Activated CD4-positive, alpha-beta T cell treated with anti-CD3 and anti-CD28 coated beads, Interleukin-2, Interleukin-4, amounts not matched to agents 100 ng/mL and 50 ng/mL, durations not matched to agents 16 hours and 8 hours (primary cell): ENCODE results near the gene DSTYK.

Source experiments
- DNase-seq: peaks from one replicate; pipeline ENCODE4 v3.0.0-alpha.2; 2020; ENCODE audit warnings: low spot score

Gene DSTYK

DNA sequence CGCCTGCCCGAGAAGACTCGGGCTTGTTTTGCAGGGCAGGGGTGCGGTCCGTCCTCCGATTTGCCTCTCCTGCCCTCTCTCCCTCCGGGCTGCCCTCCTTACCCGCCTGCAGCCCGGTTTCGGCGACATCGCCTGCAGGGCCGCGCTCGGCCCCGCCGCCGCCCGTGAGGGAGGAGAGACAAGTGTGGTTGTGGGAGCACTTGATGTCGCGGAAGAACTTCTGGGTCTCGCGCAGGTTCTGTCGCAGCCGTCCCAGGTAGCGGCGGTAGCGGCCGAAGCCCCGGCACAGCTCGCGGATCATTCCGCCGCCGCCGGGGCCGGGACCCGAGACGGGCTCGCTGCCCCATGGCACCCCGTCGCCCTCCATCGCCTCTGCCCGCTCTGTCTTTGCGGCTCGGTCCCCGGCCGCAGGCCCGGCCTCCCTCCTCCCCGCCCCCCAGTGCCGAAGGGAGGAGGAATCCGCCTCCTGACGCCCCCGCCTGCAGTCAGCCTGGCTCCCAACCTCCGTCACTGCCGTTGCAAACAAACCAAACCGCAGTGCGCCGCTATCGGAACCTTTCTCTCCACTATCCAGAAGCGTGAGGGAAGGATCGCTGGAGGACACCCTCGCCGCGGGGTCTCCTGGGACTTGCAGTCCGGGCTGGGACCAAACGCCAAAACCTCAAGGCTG lies at the start of gene DSTYK:
Gene DSTYK, minus strand, starts transcription at position 534 of the 670 bp plus-strand sequence. Its CDS starts 167 bp downstream, at position 367.
- DNase-seq = peak; percentile 94

DNA sequence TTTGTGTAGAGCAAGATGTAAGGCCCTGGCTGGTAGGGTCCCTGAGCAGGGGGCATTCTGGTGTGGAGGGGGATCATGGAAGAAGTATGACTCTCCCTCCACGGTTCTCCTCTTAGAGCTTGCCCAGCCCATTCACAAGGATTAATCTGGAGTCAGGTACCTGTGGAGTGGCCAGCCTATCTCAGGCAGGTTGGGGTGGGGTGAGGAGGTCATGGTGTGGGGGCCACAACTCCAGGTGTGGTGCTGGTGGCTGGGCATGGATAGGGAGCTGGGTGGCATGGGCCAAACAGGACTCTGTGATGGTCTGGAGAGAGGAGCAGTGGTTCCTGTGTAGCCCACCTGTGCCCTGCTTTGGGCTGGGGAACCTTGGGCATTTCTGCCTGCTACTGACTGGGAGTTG lies 48.5 kb upstream of the DSTYK start:
- no peak for DNase-seq

DNA sequence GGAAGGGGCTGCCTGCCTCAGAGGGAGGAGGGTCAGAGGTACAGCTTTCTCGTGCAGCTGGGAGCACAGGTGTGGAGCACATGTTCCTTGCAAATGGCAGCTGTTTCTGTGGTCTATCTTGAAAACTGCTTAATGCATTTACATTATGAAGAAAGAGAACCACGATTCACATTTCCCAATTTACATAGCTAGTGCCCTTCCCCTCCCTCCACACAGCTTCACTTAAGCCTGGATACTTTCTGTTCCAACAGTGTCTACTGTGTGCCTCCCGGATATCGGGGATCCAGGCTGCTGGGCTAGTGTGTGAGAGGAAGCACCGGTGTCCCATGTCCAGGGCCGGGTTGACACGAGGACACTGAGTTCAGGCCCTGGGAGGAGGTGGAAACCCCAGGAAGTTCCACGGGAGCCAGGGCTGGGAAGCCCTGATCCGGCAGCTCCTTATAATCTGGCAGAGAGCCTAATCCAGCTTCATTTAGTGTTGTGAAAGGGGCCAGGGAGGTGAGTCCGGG lies 47.9 kb upstream of the DSTYK start:
- DNase-seq = no peak

- DNase-seq = no peak
Measured at GRCh38 chr1:205258719-205259118, 47.2 kb upstream of the DSTYK start.

- DNase-seq = no peak
Measured at GRCh38 chr1:205258261-205258691, 46.8 kb upstream of the DSTYK start.

DNA sequence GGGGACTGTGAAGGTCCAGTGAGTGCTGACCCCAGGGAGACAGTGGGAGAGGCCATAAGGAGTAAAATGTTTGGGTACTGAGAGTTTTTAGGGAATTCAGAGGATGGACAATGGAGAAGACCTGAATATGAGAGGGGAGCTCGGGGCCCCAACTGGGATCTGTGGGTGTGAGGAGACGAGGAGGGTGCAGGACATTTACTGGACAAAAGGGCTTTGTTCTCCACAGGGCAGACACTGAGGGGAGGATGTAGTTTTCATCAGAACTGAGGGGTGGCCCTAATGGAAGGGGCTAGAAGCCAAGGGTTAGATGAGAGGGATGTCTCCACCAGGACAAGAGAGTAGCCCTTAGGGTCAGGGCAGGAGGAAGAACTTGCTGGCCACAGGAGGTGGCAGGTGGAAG lies 46.2 kb upstream of the DSTYK start:
- no peak for DNase-seq

DNA sequence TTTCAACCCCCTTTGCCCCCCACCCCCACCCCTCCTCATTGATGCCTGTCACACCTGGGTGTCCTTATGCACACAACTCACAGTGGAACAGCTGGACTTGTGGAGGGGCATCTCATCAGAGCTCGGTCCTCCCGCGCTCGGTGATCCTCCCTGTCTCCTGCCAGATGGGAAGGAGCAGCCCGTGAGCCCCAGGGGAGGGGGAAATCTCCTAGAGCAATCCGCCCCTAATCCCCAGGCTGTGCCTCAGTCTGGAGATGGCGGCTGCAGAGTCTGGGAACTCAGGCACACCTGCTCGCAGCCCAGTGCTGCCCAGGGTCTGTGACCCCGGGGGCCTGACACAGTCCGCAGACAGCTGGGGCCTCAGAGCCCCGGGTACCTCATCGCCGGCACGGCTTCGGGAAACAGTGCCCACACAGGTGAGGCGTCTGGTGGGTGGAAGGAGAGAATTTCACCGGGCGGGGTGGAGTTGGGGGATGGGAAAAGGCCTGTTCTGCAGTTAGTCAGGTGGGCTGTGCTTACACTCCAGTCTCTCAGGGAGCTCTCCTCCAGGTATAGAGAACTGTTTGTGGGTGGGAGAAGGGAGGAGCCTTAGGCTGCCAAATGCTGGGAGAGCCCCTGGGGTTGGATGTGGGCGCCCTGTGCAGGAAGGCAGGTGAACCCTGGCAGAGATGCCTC lies 45.6 kb upstream of the DSTYK start:
- no peak for DNase-seq

- peak; percentile 86 for DNase-seq
Measured at GRCh38 chr1:205255941-205256780, 44.7 kb upstream of the DSTYK start.

GRCh38 chr1:205251576-205251975 lies 40.1 kb upstream of the DSTYK start:
- DNase-seq = no peak

DNA sequence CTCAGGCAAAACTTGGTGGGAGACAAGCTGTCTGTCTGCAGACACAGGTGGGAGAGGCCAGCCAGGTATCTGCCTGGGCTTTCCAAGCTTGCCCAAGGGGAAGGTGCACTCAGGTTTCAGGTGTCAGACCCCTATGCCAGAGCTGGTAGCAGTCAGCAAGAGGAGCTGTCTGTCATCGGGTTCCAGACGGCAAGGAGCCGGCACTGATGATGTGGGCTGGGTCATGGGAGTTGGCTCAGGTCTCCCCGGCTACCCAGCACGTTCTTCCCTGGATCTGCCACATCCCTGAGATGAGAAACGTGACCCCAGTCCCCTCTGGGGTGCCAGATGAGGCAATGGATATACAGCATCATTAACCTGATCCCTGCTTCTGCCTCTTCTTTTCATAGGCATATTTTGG lies 39.2 kb upstream of the DSTYK start:
- no peak for DNase-seq

DNA sequence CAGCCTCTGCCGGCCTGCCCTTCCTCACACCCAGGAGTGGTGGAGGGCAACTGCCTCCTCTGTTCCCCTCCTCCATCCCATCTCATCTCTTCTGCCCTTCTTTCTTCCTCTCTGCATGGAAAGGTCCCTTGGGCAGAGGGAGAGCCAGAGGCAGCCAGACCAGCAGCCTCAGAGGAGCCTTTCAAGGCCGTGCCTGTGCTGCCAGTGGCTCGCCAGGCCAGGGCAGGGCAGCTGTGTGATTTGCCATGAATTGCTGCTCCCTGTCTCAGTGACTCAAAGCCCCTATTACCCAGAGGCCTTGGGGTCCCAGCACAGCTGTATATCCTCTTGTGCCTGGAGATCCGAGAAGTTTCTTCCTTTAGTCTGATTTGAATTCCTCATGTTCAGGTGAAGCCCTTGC lies 38.1 kb upstream of the DSTYK start:
- DNase-seq = no peak

DNA sequence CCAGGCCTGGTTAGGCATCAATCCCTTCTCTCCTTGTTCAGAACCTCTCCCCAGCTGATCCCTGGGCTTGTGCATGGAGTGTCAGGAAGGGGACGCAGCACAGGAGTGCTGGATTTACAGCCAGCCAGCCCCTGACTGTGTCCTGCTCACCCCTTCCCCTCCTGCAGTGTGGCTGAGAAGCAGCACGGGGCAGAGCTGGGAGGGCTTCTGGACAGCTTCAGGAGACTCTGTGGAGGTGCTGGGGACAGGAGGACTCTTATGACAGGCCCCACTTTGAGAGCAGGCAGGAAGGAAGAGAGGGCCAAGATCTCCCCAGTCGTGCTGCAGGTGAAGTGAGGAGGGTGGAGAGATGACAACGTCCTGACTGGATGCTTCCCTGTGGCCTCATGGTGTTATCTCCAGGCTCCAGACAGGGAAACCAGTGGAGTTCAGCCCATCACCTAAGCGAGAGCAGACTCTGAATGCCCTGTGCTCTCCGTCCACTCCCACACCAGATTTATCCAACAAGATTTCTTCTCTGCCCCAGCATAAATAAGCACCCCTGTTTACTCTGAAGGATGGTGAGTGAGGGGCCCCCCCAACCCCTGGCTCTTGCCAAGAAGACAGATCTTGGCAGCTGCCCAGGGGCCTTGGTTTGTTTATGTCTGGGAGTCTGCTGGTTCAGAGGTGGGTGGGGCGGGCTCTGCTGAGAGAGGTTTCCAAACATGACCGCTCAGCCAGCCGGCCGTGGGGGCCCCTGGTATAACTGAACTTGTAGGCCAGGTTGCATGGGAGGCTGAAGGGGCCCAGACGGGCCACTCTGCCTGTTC lies 37.5 kb upstream of the DSTYK start:
- DNase-seq = no peak

- DNase-seq = no peak
Measured at GRCh38 chr1:205247130-205247921, 35.8 kb upstream of the DSTYK start.

DNA sequence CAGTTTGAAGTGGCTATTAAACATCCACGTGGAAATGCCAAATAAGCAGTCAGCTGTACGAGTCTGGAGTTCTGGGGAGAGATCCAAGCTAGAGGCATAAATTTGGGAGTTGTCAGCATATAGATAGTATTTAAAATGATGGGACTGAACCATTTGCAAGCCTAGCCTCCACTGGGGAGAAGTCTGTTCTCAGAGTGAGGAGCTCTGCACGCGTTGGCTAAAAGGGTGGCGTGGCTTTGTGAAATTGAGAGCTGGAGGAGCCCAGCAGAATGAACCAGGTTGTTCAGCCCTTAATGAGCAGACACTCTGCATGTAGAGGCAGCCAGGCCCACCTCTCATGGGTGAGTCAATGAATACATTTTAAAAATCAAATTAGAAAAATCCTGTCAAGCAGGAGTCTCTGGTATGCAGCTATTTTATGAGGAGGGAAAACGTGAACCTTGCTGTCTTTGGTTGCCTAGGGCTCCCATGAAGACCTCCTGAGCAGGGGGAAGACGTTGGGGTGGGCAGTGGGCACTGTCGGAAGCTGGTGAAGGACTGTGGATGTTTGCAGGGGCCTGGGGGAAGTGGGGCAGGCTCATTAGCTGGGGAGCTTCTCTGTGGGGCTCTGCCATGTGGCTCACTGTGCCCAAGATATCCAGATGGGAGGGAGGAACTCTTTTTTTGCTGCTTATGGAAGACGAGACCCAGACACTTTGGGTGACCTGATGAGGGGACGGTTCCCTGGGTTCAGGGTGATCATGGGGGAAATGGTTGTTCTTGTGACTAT lies 35.0 kb upstream of the DSTYK start:
- no peak for DNase-seq

- DNase-seq = no peak
Measured at GRCh38 chr1:205245096-205245495, 33.6 kb upstream of the DSTYK start.

- DNase-seq = no peak
Measured at GRCh38 chr1:205244384-205244783, 32.9 kb upstream of the DSTYK start.

GRCh38 chr1:205243350-205244191 lies 32.1 kb upstream of the DSTYK start:
- DNase-seq = no peak

DNA sequence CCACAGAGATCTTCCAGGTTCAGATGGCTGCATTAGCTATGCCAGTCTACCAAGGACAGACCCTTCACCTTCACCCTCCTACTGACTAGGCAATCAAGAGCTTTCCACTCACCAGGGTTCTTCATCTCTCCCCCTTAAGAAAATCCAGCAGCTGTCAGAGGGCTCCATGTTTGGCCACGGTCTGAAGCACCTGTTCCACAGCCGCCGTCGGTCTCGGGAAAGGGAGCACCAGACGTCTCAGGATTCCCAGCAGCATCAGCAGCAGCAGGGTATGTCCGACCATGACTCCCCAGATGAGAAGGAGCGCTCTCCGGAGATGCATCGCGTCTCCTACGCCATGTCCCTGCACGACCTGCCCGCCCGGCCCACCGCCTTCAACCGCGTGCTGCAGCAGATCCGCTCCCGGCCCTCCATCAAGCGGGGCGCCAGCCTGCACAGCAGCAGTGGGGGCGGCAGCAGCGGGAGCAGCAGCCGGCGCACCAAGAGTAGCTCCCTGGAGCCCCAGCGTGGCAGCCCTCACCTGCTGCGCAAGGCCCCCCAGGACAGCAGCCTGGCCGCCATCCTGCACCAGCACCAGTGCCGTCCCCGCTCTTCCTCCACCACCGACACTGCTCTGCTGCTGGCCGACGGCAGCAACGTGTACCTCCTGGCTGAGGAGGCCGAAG lies 30.0 kb upstream of the DSTYK start:
- no peak for DNase-seq

DNA sequence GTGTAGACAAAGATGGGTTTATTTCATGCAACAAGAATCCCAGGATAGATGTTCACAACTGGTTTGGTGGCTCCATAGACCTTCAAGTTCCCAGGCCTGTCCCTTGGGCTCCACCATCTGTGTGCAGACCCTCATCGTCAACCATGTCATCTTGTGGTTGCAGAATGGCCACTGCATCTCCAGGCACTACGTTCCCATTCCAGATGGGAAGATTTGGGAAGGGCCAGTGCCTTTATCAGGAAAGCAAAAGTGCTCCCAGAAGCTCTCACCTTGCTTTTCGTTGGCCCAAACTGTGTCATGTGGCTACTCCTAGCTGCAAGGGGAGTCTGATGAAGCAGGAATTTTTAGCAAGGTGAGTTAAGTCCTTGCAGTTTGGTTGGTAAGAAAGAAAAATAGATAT lies 29.1 kb upstream of the DSTYK start:
- DNase-seq = no peak
